Stomach (tissue), 9 donors: ENCODE results near the gene C9orf152. TPM values are rescaled to one million over a fixed set of nuclear protein-coding genes. Genes with fewer than 3 reads are reported as not detected.
"Not testable (repeated sequence)": the region's sequence is repeated elsewhere in the genome, so short reads cannot be mapped to it uniquely, and the experiment has no call there.

ENCODE experiments used
- DNase-seq, 2 donors: peaks; one replicate each; pipeline versions ENCODE4 v3.0.0 to v3.0.0-alpha.2; 2013 to 2019
- H3K27ac ChIP-seq, 5 donors: fragments of 200-600 bp in 4 of 5; sonication (generic) in 4 of 5; one replicate each; pipeline ENCODE4 v1.5.1; 2013 to 2019; ENCODE audit warnings: mild to moderate bottlenecking in 1 of 5, moderate library complexity in 1 of 5
- H3K27me3 ChIP-seq, 3 donors: fragments of 200-600 bp; sonication (generic); one replicate each; pipeline ENCODE4 v1.5.1; 2017 to 2019; ENCODE audit warnings: mixed run types in 1 of 3
- H3K36me3 ChIP-seq, 4 donors: fragments of 200-600 bp; sonication (generic); 1 replicate in 3 of 4; 2 replicates in 1 of 4; pipeline ENCODE4 v1.5.1; 2016 to 2019
- H3K4me1 ChIP-seq, 4 donors: fragments of 200-600 bp; sonication (generic); one replicate each; pipeline ENCODE4 v1.5.1; 2016 to 2019
- H3K4me3 ChIP-seq, 4 donors: fragments of 200-600 bp; sonication (generic) in 3 of 4; one replicate each; pipeline ENCODE4 v1.5.1; 2016 to 2019; ENCODE audit warnings: mild to moderate bottlenecking in 1 of 4
- H3K9me3 ChIP-seq, 4 donors: fragments of 200-600 bp; sonication (generic); one replicate each; pipeline ENCODE4 v1.5.1; 2016 to 2019
- CTCF ChIP-seq, 7 experiments: fragments of 450-650 bp in 4 of 7; fragments of 200-600 bp in 3 of 7; sonication (generic) in 3 of 7; IDR thresholded peaks; one replicate each; pipeline ENCODE4 v1.5.1; 2016 to 2019; ENCODE audit warnings: antibody characterized with exemption in 7 of 7, control low read depth in 2 of 7, mild to moderate bottlenecking in 1 of 7
- EP300 ChIP-seq: sonication (generic); formaldehyde crosslinking; IDR thresholded peaks from one replicate; pipeline ENCODE4 v1.6.1; 2017; ENCODE audit warnings: antibody characterized with exemption
- POLR2A ChIP-seq, 4 donors: fragments of 450-650 bp; IDR thresholded peaks; one replicate each; pipeline ENCODE4 v1.6.1; 2016; ENCODE audit warnings: antibody characterized with exemption in 4 of 4, control low read depth in 2 of 4, mild to moderate bottlenecking in 1 of 4, moderate library complexity in 1 of 4
- POLR2AphosphoS5 ChIP-seq, 3 donors: sonication (generic); formaldehyde crosslinking; IDR thresholded peaks; one replicate each; pipeline ENCODE4 v1.6.1; 2016; ENCODE audit warnings: antibody characterized with exemption in 3 of 3
- WGBS, 5 donors: extraction: QIAGEN DNeasy Blood & Tissue Kit in 3 of 5; methylation state at CpG; one replicate each; pipeline versions ENCODE4 v1.1.5 to v1.1.7; 2013 to 2018; 5-methylcytosine and 5-hydroxymethylcytosine counted together
- intact Hi-C: fragments of 100-400 bp; cut with DNase I; formaldehyde crosslinking; loops from one replicate; pipeline ENCODE4 v1.15.1; 2023; ENCODE audit warnings: low total_unique reads
- polyA plus RNA-seq, 3 donors: library from polyadenylated mRNA; stranded (reverse); fragments of 200-250 nt; gene quantifications; one replicate each; pipeline ENCODE4 v1.2.3, GENCODE V29; 2013
- total RNA-seq, 5 donors: library from RNA; depleted of rRNA; stranded (reverse); fragments of >200 nt; gene quantifications; one replicate each; pipeline versions ENCODE4 v1.1.0 to v1.2.3, GENCODE V29; 2014 to 2016
- donor health status: healthy with polysubstance abuse.
- donor health status: Bipolar disorder and iron deficiency.
- donor health status: healthy.

Gene C9orf152
- total and polyA plus RNA-seq, 8 donors = 1.7 to 26.8 (median 17.0) TPM; not detected in 1

- DNase-seq = no peak
Measured at GRCh38 chr9:110197330-110198187, 10.4 kb downstream of the C9orf152 start.

GRCh38 chr9:110196084-110196499 lies 11.9 kb downstream of the C9orf152 start:
- H3K9me3 ChIP-seq, H3K36me3 ChIP-seq, intact Hi-C loops, H3K27me3 ChIP-seq, H3K4me3 ChIP-seq, DNase-seq: not testable (repeated sequence)
- WGBS, 5 donors = 68 to 80% (median 75%) methylated on average over 16 of the region's 16 CpGs
- Histone ChIP-seq H3K4me1 (peaks cover 28 to 68% (median 57%) of the 10 kb centered on the region in 4 donors), H3K27ac (peak overlapping the region in 4 of 5 donors; percentile 42 to 88 (median 68))

More at GRCh38 chr9:110197330-110198187, 10.4 kb downstream of the C9orf152 start:
- 58 to 67% (median 61%) methylated on average over 11 of the region's 11 CpGs for WGBS, 5 donors
- no peak overlapping the region for H3K4me3 ChIP-seq
- H3K36me3 ChIP-seq = no peaks in the 10 kb centered on the region
- peaks cover 24 to 68% (median 59%) of the 10 kb centered on the region in 4 donors for H3K4me1 ChIP-seq
- intact Hi-C loops = no loop called here
- H3K27ac ChIP-seq = peak overlapping the region; percentile 49 to 93 (median 89)
- H3K9me3 ChIP-seq = no peaks in the 10 kb centered on the region
- no peaks in the 10 kb centered on the region for H3K27me3 ChIP-seq
- TF ChIP-seq POLR2AphosphoS5 (IDR thresholded peaks at IDR 0.05) (no peak), CTCF (IDR thresholded peaks at IDR 0.05) (no peak), EP300 (no peak), POLR2A (IDR thresholded peaks at IDR 0.05) (no peak)

GRCh38 chr9:110192531-110193261 lies 15.3 kb downstream of the C9orf152 start:
- no peaks in the 10 kb centered on the region for H3K9me3 ChIP-seq
- H3K36me3 ChIP-seq = no peaks in the 10 kb centered on the region
- peak in 1 of 2 donors; percentile 84 for DNase-seq
- H3K27me3 ChIP-seq = no peaks in the 10 kb centered on the region
- H3K4me1 ChIP-seq = peaks cover 43 to 80% (median 63%) of the 10 kb centered on the region in 4 donors
- H3K27ac ChIP-seq = peak overlapping the region; percentile 34 to 88 (median 74)
- 53 to 67% (median 64%) methylated on average over 5 of the region's 5 CpGs for WGBS, 5 donors
- intact Hi-C loops = no loop called here
- TF ChIP-seq POLR2A (IDR thresholded peaks at IDR 0.05) (no peak), EP300 (no peak), CTCF (IDR thresholded peaks at IDR 0.05) (no peak), POLR2AphosphoS5 (IDR thresholded peaks at IDR 0.05) (peak in 1 of 3 donors; percentile 42)
- no peak overlapping the region for H3K4me3 ChIP-seq

- peak overlapping the region in 4 of 5 donors; percentile 30 to 88 (median 78) for H3K27ac ChIP-seq
Measured at GRCh38 chr9:110191615-110192014, 16.3 kb downstream of the C9orf152 start.

More at GRCh38 chr9:110191615-110192014, 16.3 kb downstream of the C9orf152 start:
- intact Hi-C loops = no loop called here
- TF ChIP-seq POLR2A (IDR thresholded peaks at IDR 0.05) (no peak), POLR2AphosphoS5 (IDR thresholded peaks at IDR 0.05) (no peak), CTCF (IDR thresholded peaks at IDR 0.05) (no peak), EP300 (no peak)
- Histone ChIP-seq H3K4me1 (peaks cover 44 to 75% (median 60%) of the 10 kb centered on the region in 4 donors), H3K27me3 (no peaks in the 10 kb centered on the region), H3K9me3 (no peaks in the 10 kb centered on the region), H3K4me3 (no peak overlapping the region), H3K36me3 (no peaks in the 10 kb centered on the region)
- WGBS, 5 donors = 77 to 80% (median 78%) methylated on average over 2 of the region's 2 CpGs
- DNase-seq = no peak
